ENCODE data around the gene MYG1. TPM values are rescaled to one million over a fixed set of nuclear protein-coding genes. Genes with fewer than 3 reads are reported as not detected.

Gene MYG1
- total RNA-seq, 1 donor from 2014 or later = 35.3 TPM

GRCh38 chr12:53306826-53307225 lies 7.3 kb downstream of the MYG1 start:
- H3K4me3 ChIP-seq = no peak overlapping the region
- intact Hi-C loops (cut with DNase I) = no loop called here
- ATAC-seq (no peak), DNase-seq (no peak)
- H3K27ac ChIP-seq = no peak overlapping the region
- peaks cover 2% of the 10 kb centered on the region for H3K4me1 ChIP-seq
- no peak for TF ChIP-seq CTCF (IDR thresholded peaks at IDR 0.05)
- peaks cover 95% of the 10 kb centered on the region for H3K36me3 ChIP-seq
- H3K27me3 ChIP-seq (ENCODE audit: low read depth) = no peaks in the 10 kb centered on the region
- no peaks in the 10 kb centered on the region for H3K9me3 ChIP-seq

GRCh38 chr12:53308276-53308675 lies 8.8 kb downstream of the MYG1 start:
- Histone ChIP-seq H3K4me1 (no peaks in the 10 kb centered on the region), H3K36me3 (peaks cover 90% of the 10 kb centered on the region), H3K27me3 (ENCODE audit: low read depth) (no peaks in the 10 kb centered on the region), H3K27ac (no peak overlapping the region), H3K9me3 (no peaks in the 10 kb centered on the region), H3K4me3 (no peak overlapping the region)
- ATAC-seq (no peak), DNase-seq (no peak)
- intact Hi-C loops (cut with DNase I) = no loop called here
- TF ChIP-seq CTCF (IDR thresholded peaks at IDR 0.05) = no peak

DNA sequence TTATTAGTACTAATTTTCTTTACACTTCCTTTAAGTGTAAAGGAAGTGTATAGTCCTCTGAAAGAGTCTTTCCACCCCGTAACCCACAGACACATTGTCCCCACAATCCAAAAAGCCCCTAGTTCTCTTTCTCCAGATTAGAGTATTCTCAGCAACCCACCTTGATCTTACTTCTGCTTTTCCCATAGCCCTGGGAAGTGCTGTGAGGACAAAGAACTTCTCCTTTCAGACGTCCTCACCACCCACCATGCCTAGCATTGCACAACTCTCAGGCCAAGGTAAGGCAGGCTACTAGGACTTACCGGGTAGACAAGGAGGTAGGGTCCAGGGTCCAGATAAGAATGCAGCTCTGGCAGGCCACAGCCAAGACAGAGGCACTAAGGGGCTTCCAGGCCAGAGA lies 14.5 kb downstream of the MYG1 start:
- Histone ChIP-seq H3K9me3 (no peaks in the 10 kb centered on the region), H3K36me3 (peaks cover 88% of the 10 kb centered on the region), H3K4me1 (no peaks in the 10 kb centered on the region), H3K27me3 (ENCODE audit: low read depth) (no peaks in the 10 kb centered on the region), H3K27ac (no peak overlapping the region), H3K4me3 (no peak overlapping the region)
- ATAC-seq = peak; percentile 16 to 40
- TF ChIP-seq CTCF (IDR thresholded peaks at IDR 0.05) = no peak
- DNase-seq = no peak
- intact Hi-C loops (cut with DNase I) = no loop called here

GRCh38 chr12:53320352-53321195 lies 21.1 kb downstream of the MYG1 start:
- Histone ChIP-seq H3K36me3 (peaks cover 32% of the 10 kb centered on the region), H3K27me3 (ENCODE audit: low read depth) (no peaks in the 10 kb centered on the region), H3K27ac (peak overlapping the region; percentile 83), H3K4me3 (peak overlapping the region; percentile 67), H3K9me3 (no peaks in the 10 kb centered on the region), H3K4me1 (peaks cover 28% of the 10 kb centered on the region)
- TF ChIP-seq CTCF (IDR thresholded peaks at IDR 0.05) = no peak
- intact Hi-C loops (cut with DNase I) = no loop called here
- DNase-seq (no peak), ATAC-seq (no peak)

DNA sequence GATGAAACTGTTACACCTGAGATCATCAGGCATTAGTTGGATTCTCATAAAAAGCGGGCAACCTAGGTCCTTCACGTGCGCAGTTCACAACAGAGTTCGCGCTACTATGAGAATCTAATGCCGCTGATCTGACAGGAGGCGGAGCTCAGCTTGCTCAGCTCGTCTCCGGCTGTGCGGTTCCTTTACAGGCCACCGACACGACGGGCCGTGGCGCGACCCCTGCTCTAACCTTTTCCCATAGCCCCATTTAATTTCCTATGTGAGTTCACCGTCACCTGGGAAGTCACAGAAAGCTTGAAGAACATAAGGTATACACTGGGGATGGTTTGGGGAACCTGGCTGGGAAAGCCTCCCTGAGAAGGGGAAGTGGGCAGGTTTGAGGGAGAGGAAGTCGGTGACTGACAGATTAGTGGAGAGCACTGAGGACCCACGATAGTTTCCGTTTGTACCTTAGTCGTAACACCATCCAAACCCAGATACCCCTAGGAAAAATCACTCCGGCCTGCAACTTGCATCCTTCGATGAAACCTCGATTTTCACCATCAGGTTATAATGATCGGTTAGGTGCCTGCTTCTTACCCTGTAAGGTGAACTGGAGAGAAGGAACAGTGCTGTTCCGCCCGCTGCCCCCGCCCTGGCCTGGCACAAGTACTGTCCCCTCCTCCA lies 24.8 kb downstream of the MYG1 start:
- ATAC-seq = peak; percentile 4 to 5
- H3K4me3 ChIP-seq = peak overlapping the region; percentile 79
- peaks cover 1% of the 10 kb centered on the region for H3K36me3 ChIP-seq
- TF ChIP-seq CTCF (IDR thresholded peaks at IDR 0.05) = no peak
- peak; percentile 58 for DNase-seq
- peak overlapping the region; percentile 92 for H3K27ac ChIP-seq
- peaks cover 35% of the 10 kb centered on the region for H3K4me1 ChIP-seq
- H3K9me3 ChIP-seq = no peaks in the 10 kb centered on the region
- intact Hi-C loops (cut with DNase I) = no loop called here
- no peaks in the 10 kb centered on the region for H3K27me3 ChIP-seq (ENCODE audit: low read depth)
